DND-41 (cell line): ENCODE results near the gene SHMT2.

Experiments
- EZH2 ChIP-seq: IDR thresholded peaks from 3 replicates; pipeline ENCODE4 v1.6.1; 2012; ENCODE audit warnings: borderline replicate concordance, low read depth, mild to moderate bottlenecking, moderate library complexity, low read length, inconsistent platforms; ENCODE audit not compliant: severe bottlenecking
- TF ChIP-seq, protein P1 (sequence below): IDR thresholded peaks from 2 replicates; pipeline ENCODE4 v1.5.1; 2012; ENCODE audit warnings: borderline replicate concordance, low read length, moderate library complexity, mild to moderate bottlenecking; ENCODE audit not compliant: poor library complexity, severe bottlenecking; ENCODE audit errors: extremely low read depth

DNA sequence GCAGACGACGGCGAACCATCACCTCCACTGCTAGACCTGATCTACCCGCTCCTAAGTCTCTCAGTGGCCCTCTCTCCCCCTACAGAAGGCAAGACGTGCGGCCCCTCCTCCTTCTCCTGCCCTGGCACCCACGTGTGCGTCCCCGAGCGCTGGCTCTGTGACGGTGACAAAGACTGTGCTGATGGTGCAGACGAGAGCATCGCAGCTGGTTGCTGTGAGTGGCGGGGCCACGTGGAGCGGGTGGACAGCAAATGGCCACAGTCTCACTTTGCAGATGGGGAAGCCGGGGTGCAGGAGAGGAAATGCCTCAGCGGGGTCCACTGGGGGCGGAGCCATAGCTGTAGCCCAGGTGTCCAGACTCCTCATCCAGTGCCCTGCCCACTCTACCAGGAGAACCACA, 34.3 kb upstream of the SHMT2 start:
- TF ChIP-seq EZH2, result no peak
- TF ChIP-seq, protein P1, sequence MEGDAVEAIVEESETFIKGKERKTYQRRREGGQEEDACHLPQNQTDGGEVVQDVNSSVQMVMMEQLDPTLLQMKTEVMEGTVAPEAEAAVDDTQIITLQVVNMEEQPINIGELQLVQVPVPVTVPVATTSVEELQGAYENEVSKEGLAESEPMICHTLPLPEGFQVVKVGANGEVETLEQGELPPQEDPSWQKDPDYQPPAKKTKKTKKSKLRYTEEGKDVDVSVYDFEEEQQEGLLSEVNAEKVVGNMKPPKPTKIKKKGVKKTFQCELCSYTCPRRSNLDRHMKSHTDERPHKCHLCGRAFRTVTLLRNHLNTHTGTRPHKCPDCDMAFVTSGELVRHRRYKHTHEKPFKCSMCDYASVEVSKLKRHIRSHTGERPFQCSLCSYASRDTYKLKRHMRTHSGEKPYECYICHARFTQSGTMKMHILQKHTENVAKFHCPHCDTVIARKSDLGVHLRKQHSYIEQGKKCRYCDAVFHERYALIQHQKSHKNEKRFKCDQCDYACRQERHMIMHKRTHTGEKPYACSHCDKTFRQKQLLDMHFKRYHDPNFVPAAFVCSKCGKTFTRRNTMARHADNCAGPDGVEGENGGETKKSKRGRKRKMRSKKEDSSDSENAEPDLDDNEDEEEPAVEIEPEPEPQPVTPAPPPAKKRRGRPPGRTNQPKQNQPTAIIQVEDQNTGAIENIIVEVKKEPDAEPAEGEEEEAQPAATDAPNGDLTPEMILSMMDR, result no peak
